GM21786 (cell line): ENCODE data around the gene ARHGEF25.
"Not testable (repeated sequence)": the region's sequence is repeated elsewhere in the genome, so short reads cannot be mapped to it uniquely, and the experiment has no call there.

Experiments used
- ATAC-seq: cut with Tn5 transposase; IDR thresholded peaks from one replicate; pipeline ENCODE4 v1.9.1; 2021; ENCODE audit not compliant: unreplicated experiment

ARHGEF25 gene

DNA sequence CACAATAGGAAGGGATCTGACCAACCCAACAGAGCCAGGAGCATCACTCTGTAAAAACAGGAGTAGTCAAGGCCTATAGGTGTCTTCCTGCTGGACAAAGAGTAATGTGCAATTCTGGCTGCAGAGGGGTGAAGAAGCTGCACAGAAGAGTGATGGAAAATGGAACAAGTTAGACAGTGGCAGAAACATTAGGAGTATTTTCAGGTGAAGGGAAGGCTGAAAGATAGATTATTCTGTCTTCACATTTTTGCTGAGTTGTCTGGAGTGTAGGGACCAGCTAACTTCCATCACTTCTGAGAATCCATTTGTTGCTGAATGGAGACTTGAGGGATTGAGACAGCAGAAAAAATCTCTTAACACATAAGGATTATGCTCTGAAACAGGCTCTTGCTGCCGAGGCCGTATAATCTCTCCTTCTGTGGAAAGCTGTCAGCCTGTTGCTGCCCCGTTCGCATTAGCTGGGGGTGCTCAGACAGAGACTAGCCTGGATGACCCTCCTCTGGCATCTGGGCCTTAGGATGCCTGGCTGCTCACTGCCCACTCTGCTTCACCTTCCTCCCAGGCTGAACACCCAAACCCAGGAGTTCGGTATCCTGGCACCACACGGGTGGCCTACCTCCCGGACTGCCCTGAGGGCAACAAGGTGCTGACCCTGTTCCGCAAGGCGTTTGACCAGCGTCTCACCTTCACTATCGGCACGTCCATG lies 3.1 kb upstream of the ARHGEF25 start:
- ATAC-seq, result no peak

DNA sequence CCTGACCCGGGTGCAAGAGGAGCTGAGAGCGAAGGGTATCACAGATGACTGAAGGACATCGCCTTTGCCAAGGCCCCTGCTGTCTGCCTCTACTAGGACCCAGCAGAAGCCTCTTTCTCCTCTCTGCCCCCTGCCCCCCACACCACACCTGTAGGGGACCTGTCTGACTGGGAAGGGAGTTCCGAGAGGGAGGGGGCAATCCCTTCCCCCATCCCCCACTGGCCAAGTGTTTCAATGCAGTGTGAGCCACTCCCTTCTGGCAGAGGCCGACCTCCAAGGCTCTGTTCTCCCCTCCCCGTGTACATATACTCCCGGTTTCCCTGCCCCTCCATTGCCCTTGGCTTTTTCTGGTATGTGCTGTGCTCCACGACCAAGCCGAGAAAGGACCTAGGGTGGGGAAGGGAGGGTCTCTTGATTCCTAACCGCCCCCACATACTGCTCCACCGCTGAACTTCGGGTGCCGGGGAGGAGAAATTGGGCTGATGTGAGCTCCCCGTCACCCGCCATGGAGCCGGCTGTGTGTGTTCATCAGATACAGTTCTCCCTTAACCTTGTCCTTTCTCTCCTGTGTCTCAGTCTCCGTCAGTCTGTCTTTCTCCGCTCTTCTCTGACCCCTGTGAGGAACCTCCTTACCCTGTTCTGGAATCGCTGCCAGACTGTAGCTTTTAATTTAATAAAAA lies 2.0 kb upstream of the ARHGEF25 start:
- ATAC-seq, result no peak

DNA sequence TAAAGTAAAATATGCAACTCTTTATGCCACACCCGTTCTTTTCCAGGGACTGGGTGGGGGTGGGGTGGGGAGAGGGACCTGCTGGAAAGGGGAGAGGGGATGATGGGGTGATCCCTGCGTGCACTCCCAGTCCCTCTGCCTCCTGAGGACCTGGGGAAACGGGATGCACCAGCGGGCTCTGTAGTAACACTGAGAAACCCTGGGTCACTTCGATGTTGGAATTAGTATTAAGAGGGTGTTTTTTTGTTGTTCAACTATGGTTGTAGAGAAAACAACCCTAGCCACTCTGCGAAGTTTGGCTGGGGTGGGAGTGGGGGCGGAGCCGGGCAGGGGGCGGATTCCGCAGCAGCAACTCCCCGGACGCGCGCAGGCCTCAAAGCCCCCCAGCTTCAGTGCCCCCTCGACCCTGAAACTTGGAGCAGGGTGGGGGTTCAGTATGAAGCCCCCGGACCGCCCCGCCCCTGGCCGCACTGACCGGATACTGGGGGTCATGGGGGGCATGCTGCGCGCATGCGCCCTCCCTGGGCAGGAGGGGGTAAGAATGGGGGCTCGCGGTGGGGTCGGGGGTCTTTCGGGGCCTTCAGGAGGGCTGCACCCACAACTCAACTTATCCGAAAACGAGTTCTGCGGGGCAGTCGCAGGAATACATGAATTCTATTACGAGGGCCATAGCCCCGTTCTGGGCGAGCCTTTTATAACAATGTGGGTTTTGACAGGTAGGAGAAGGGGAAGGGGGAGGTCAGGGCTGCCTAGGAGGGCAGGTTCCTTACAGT lies 1.3 kb upstream of the ARHGEF25 start:
- no peak for ATAC-seq

DNA sequence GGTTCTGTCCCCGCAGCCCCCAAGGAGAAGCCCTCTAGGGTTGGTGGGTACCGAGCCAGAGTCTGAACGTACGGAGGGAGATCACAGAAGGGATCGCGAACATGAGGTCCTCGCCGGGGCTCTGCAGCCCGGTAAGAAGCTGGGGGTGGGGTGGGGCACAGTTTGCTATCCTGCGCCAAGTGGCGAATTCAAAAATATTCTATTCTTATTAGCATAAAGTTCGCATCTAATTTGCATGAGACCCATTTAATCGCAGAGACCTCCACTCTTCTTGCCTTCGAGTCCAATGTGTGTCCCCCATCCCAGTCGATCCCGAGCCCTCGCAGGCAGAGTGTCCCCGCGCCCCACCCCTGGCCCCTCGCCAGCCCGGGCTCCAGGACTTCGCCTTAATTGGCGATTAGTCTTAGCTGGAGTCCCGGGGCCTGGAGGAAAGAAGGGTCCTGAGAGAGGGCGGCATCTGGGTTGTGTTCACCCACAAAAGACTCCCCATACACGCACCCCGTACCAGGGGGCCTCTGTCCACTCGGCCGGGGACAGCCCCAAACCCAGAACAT lies 604 bp upstream of the ARHGEF25 start:
- ATAC-seq, result no peak

DNA sequence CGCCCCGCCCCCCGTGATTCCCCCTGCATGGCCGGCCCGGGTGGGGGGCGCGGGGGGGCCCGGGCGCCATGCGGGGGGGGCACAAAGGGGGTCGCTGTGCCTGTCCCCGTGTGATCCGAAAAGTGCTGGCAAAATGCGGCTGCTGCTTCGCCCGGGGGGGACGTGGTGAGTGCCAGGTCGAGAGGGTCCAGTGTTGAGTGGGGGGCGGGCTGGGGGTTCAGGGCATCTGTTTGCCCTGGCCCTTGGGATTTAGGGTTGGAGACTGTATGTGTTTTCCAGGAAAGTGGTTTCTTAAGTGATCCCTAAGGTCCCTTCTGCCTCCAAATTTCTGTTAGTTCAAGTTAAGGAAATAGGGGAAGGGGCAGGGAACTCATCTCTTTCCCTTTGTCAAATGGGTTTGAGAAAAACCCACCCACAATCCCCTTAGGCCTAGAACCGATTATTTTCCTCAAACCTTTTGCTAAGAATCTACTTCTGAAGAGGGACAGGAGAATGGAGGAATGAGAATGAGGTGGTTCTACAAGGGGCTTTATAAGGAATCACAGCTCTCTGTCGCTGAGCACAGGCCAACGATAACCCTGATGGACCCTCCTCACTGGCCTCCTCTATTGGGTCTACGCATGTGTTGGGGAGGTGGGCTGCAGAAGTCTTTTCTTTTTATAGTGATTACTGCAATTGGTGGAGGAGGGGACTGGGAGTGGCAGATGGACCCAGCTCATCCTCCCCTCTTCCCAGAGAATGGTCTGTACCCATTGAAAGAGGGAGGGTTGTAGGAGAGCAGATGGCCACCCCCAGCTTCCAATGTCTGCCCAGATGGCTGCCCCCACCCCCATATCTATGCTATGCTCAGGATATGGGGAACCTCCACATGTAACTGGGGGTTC lies 834 bp downstream of the ARHGEF25 start:
- ATAC-seq, result no peak

DNA sequence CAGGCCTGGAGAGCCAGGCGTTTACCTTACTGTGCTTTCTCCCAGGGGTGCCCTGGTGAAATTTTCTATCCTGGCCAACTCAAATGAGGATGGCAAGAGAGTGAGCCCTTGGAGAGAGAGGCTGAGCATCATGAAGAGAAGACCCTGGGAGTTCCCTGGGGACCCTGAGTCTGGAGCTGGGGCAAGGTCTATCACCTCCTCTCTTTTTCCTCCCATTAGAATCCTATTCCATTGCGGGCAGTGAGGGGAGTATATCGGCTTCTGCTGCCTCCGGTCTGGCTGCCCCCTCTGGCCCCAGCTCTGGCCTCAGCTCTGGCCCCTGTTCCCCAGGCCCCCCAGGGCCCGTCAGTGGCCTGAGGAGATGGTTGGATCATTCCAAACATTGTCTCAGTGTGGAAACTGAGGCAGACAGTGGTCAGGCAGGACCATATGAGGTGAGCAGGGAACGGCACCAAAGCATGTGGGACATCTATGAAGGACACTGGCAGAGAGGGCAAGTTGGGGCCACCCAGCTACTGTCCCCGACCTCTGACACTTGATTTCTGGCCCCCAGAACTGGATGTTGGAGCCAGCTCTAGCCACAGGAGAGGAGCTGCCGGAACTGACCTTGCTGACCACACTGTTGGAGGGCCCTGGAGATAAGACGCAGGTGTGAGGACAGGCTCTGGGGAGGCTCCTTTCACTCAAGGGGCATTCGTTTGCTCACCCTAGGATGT lies 1.6 kb downstream of the ARHGEF25 start:
- no peak for ATAC-seq

DNA sequence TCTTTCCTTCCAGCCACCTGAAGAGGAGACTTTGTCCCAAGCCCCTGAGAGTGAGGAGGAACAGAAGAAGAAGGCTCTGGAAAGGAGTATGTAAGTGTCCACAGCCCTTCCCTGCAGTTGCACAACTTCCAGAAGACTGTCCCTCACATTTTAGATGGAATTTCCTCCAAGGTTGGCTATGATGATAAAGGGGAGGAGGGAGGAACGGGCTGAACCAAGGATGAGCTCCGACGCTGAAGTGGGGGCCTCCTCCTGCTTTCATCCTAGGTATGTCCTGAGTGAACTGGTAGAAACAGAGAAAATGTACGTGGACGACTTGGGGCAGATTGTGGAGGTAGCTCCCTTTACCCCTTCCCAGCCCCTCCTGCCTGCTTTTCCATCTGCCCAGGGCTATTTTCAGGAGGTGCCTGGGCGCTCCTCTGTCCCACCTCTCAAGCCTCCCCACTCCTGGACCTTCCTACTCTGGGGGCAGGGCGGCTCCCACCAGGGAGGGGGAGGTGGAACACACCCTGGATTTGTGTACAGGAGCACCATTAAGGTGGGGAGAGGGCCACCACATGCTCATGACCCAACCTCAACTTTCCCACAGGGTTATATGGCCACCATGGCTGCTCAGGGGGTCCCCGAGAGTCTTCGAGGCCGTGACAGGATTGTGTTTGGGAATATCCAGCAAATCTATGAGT lies 2.3 kb downstream of the ARHGEF25 start:
- ATAC-seq, result no peak

DNA sequence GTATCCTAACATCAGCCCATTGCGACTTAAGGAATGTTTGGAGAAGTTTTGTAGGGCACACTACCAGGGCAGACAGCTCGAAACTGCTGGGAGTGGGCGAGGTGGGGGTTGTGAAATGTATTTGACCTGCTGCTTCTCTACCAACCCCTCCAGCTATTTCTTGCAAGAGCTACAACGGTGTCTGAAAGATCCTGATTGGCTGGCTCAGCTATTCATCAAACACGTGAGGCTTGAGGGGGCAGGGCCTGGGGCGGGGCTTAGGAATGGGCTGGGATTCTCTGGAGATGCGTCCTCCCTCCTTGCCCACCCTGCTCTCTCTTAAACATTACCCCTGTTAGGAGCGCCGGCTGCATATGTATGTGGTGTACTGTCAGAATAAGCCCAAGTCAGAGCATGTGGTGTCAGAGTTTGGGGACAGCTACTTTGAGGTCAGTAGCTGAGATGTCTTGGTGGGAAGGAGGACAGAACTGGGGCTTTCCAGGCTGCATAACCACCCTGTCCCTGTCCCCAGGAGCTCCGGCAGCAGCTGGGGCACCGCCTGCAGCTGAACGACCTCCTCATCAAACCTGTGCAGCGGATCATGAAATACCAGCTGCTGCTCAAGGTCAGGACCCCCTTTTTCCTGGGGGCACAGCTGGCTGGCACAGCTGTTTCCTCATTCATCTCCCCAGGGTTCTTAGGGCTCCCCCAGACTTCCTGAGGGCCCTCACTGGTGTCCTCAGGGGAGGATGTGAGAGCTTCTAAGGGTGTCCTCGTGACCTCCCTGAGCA lies 3.1 kb downstream of the ARHGEF25 start:
- ATAC-seq, result peak; percentile 46

DNA sequence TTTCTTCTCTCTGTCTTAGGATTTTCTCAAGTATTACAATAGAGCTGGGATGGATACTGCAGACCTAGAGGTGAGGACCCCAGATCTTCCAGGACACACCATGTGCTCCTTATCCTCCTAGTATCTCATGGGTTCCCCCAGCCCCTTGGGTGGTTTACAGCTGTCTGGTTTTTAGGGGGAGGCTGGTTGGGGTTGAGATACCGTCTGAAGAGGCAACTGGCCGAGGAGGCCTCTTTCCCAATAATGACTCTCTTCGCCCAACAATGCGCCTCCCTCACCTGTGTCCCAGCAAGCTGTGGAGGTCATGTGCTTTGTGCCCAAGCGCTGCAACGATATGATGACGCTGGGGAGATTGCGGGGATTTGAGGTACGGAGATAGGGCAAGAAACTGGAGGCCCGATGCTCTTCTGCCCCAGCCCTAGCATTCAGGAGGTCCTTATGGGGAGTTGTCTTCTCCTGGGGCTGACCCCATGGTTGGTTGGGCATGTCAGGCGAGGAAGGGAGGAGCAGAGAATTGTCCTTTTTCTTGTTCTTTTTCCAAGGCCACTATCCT lies 3.8 kb downstream of the ARHGEF25 start:
- ATAC-seq, result no peak

DNA sequence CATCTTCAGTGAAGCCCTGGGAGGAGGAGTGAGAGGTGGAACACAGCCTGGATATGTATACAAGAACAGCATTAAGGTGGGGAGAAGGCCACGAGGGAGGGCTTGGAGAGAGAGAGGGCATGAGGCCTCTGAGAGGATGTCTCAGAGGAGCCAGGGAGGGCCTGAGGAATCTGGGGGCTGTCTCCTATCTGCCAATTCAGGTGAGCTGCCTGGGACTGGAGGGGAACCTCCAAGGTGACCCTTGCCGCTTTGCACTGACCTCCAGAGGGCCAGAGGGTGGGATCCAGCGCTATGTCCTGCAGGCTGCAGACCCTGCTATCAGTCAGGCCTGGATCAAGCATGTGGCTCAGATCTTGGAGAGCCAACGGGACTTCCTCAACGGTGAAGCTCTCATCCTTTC lies 4.4 kb downstream of the ARHGEF25 start:
- ATAC-seq, result no peak

DNA sequence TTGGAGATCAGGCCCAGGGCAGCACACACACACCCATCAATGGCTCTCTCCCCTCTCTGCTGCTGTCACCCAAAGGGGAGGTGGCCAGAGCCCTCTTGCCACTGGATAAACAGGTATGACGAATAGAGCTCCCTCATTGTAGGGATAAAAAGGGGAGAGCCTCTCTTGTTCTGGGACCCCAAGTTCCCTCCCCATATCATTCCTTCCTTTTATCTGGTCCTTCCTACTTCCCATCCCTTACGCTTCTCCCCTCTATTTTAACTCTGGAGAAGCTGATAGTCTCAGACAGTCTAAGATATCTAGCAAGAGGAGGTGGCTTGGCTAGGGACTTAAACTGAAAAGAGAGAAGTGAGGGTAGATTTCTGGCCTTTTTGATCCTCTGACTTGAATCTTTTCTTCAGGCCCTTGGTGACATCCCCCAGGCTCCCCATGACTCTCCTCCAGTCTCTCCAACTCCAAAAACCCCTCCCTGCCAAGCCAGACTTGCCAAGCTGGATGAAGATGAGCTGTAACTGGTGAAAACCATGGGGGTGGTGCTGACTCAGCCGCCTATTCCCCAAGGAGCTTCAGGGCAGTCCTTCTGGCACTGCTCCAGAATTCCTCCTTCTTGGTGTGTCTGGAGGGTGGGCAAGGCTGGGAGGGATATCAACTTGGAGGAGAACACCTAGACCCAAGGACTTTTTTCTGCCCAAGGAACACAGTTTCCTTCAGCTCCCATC lies 5.3 kb downstream of the ARHGEF25 start:
- ATAC-seq, result no peak

DNA sequence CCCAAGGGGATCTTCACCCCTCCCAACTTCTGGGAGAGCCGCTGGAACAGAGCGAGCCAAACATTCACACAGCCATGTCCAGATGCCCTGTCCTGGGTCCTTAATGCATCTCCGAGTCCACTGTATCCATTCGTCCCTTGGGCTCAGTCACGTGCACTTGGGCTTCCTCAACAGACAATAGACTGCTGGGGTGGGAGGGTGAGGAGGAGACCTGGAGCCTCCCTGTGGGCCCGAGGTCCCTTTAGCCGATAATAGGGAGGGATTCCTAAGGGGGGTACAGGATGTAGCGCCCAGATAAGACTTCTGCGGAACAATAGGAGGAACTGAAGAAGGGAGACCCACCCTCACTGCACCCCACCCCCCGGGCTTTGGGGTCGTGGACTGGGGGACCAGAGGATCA lies 6.7 kb downstream of the ARHGEF25 start:
- ATAC-seq, result no peak

DNA sequence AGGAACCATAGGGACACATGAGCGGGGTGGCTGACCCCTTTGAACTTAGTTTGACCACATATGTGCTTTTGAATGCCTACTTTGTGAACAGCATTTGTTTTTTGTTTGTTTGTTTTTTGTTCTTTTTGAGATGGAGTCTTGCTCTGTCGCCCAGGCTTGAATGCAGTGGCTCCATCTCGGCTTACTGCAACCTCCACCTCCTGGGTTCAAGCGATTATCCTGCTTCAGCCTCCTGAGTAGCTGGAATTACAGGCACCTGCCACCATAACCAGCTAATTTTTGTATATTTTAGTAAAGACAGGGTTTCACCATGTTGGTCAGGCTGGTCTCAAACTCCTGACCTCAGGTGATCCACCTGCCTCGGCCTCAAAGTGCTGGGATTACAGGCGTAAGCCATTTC lies 7.2 kb downstream of the ARHGEF25 start:
- not testable (repeated sequence) for ATAC-seq

DNA sequence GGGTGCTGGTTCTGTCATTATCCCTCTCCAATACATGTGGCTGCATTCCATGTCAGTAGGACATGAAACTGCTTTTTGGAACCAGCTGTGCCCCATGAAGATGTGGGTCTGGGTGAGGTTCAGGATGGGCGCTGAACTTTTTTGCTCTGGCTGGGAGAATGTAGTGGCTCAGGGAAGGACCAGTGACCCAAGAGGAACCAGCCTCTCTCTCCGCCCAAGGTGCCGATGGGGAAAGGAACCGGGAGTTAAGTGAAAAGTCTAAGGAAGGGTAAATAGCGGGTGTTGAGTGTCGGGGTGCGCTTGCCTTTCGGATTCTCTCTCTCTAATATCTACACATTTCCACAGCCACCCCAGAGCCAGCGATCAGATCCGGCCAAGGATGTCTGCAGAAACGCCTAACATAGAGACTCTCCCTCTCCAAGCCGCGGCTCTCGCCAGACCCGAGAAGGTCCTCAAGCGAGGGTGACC lies 7.8 kb downstream of the ARHGEF25 start:
- ATAC-seq, result no peak

DNA sequence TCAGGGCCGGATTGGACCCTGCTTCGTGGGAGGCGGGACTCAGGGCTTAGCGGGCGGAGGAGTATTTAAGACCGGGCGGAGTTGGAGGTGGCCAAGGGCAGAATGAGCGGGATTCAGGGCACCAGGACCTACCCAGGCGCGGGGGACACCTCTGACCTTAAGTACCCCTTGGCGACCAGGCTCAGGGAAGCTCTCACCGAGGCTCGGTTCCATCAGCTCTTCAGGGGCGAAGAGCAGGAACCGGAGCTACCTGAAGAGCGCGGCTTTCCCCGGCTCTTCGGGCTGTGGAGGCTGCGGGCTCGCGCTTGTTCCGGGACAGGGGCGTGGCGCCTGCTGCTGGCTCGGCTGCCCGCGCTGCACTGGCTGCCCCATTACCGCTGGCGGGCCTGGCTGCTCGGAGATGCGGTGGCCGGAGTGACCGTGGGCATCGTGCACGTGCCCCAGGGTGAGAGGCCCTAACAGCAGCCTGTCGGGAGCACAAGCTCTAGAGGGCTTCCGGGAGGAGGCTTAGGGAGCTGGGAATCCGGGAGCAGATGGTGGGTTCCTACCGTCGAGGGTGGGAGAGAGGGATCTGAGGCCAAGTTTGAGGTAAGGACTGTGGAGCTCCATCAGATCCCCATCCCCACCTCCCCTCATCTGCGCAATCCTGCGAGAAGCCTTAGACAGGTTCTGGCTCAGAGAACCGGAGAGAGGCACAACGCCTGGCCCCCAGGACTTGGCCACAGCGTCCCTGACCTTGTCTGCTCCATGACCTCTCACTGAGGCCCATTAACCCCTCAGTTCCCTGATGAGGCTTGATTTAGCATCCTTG lies 8.4 kb downstream of the ARHGEF25 start:
- no peak for ATAC-seq

DNA sequence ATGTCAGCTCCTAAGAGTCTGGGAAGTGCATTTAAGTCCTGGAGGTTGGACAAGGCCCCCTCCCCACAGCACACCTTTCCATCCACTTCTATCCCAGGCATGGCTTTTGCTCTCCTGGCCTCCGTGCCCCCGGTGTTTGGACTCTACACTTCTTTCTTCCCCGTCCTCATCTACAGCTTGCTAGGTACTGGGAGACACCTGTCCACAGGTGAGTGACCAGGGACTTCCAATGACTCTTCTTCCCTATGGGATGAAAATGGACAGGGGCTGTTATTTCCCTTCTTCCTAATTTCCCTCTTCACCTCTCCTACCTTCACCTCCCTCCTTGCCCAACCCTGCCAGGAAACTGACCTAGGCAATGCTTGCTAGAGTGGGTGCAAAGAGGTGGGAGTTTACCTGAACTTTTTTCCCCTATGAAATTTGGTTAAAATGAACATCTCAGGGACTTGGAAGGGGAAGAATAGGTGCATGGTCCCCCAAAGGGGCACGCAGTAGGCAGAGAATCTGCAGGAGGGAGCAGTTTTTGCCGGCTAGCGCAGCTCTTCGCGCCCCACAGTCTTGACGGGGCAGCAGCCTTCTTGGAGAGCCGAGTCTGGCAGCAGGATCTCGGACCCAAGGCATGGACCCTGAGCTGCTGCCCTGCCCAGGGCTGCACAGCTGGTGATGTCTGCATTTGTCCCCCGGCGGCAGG lies 9.2 kb downstream of the ARHGEF25 start:
- ATAC-seq, result no peak
